ENCODE measurements around the gene BCL2L13. TPM values are rescaled to one million over a fixed set of nuclear protein-coding genes. Genes with fewer than 3 reads are reported as not detected.
"Not testable (repeated sequence)": the region's sequence is repeated elsewhere in the genome, so short reads cannot be mapped to it uniquely, and the experiment has no call there.

Gene BCL2L13
- total RNA-seq, 2 donors from 2014 or later: 37.5 to 44.2 TPM

DNA sequence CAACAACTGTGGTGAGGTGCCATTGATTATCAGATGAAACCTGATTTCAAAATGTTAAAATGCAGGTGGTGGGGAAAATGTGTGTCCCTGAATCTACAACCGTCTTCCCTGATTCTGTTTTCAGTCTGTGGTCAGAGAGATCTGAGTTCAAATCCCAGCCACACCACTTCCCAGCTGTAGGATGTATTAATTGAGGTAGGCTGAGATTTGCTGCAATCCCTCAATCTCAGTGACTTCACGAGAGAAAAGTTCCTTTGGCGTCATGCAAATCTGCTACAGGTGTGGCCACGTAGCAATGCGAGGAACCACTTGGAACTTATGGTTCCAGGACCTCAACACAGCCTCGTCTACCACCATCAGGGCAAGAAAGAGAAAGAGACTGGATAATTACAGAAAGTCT lies 56.2 kb downstream of the BCL2L13 start:
- no peaks in the 10 kb centered on the region for H3K4me1 ChIP-seq (ENCODE audit: control insufficient read depth, insufficient read depth, low read length)
- Mint-ChIP-seq H3K4me1 (peaks cover 3% of the 10 kb centered on the region), H3K4me3 (no peak overlapping the region), H3K9me3 (no peaks in the 10 kb centered on the region), H3K36me3 (ENCODE audit: low read depth) (peaks cover 30% of the 10 kb centered on the region), H3K27ac (no peak overlapping the region), H3K27me3 (ENCODE audit: insufficient read depth) (no peaks in the 10 kb centered on the region)
- no peak overlapping the region for H3K9ac ChIP-seq (ENCODE audit: extremely low read depth, low read length, poor library complexity, severe bottlenecking)
- TF ChIP-seq, protein P1, sequence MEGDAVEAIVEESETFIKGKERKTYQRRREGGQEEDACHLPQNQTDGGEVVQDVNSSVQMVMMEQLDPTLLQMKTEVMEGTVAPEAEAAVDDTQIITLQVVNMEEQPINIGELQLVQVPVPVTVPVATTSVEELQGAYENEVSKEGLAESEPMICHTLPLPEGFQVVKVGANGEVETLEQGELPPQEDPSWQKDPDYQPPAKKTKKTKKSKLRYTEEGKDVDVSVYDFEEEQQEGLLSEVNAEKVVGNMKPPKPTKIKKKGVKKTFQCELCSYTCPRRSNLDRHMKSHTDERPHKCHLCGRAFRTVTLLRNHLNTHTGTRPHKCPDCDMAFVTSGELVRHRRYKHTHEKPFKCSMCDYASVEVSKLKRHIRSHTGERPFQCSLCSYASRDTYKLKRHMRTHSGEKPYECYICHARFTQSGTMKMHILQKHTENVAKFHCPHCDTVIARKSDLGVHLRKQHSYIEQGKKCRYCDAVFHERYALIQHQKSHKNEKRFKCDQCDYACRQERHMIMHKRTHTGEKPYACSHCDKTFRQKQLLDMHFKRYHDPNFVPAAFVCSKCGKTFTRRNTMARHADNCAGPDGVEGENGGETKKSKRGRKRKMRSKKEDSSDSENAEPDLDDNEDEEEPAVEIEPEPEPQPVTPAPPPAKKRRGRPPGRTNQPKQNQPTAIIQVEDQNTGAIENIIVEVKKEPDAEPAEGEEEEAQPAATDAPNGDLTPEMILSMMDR (conservative IDR thresholded peaks at IDR 0.05): no peak
- peaks cover 23% of the 10 kb centered on the region for H3K36me3 ChIP-seq (ENCODE audit: control insufficient read depth, insufficient read depth, low read length)
- H3K27me3 ChIP-seq (ENCODE audit: control insufficient read depth, insufficient read depth, low read length, poor library complexity, severe bottlenecking): no peaks in the 10 kb centered on the region
- H3K9me3 ChIP-seq (ENCODE audit: control insufficient read depth, low read length): no peaks in the 10 kb centered on the region
- WGBS, 2 experiments (ENCODE audit: insufficient coverage in 1 of 2, insufficient read length in 1 of 2): 97 to 100% methylated on average over 5 to 6 of the region's 6 CpGs
- no peak for DNase-seq
- H3K4me3 ChIP-seq (ENCODE audit: low read length): no peak overlapping the region
- no peak overlapping the region for H3K27ac ChIP-seq (ENCODE audit: low read depth, low read length)

DNA sequence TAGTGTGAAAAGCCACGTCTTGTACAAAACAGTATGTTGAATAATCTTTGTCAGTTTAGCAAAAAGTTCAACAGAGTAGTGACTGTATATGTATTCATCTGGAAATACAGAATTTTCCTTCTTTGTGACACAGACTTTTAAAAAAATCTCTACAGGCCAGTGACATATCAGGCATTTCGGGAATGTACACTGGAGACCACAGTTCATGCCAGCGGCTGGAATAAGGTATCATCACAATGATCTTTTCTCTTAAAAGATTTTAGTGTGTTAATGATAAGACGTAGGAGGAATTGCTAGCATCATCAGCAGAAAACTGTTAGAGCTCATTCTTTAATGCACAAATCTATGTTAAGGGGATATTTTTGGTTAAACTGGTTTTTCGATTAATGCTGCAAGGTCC lies 57.4 kb downstream of the BCL2L13 start:
- Histone ChIP-seq H3K36me3 (ENCODE audit: control insufficient read depth, insufficient read depth, low read length) (peaks cover 18% of the 10 kb centered on the region), H3K4me1 (ENCODE audit: control insufficient read depth, insufficient read depth, low read length) (no peaks in the 10 kb centered on the region), H3K9me3 (ENCODE audit: control insufficient read depth, low read length) (no peaks in the 10 kb centered on the region), H3K27me3 (ENCODE audit: control insufficient read depth, insufficient read depth, low read length, poor library complexity, severe bottlenecking) (no peaks in the 10 kb centered on the region), H3K4me3 (ENCODE audit: low read length) (no peak overlapping the region), H3K27ac (ENCODE audit: low read depth, low read length) (no peak overlapping the region), H3K9ac (ENCODE audit: extremely low read depth, low read length, poor library complexity, severe bottlenecking) (no peak overlapping the region)
- Mint-ChIP-seq H3K36me3 (ENCODE audit: low read depth) (peaks cover 24% of the 10 kb centered on the region), H3K9me3 (no peaks in the 10 kb centered on the region), H3K27ac (no peak overlapping the region), H3K4me1 (peaks cover 8% of the 10 kb centered on the region), H3K27me3 (ENCODE audit: insufficient read depth) (no peaks in the 10 kb centered on the region), H3K4me3 (no peak overlapping the region)
- no peak for DNase-seq
- TF ChIP-seq, protein P1 (conservative IDR thresholded peaks at IDR 0.05): no peak
- WGBS, 2 experiments (ENCODE audit: insufficient coverage in 1 of 2, insufficient read length in 1 of 2): 90 to 94% methylated on average over 5 of the region's 5 CpGs

DNA sequence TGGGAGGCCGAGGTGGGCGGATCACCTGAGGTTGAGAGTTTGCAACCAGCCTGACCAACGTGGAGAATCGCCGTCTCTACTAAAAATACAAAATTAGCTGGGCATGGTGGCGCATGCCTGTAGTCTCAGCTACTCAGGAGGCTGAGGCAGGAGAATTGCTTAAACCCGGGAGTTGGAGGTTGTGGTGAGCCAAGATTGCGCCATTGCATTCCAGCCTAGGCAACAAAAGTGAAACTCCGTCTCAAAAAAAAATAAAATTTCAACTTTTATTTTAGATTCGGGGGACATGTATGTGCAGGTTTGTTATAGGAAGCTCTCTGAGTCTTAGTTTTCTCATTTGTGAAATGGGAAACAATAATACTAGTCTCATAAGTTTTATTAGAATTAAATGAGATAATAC lies 58.6 kb downstream of the BCL2L13 start:
- H3K27ac ChIP-seq (ENCODE audit: low read depth, low read length); H3K4me3 Mint-ChIP-seq; H3K27ac Mint-ChIP-seq; H3K9ac ChIP-seq (ENCODE audit: extremely low read depth, low read length, poor library complexity, severe bottlenecking); H3K27me3 Mint-ChIP-seq (ENCODE audit: insufficient read depth); H3K4me3 ChIP-seq (ENCODE audit: low read length); H3K9me3 ChIP-seq (ENCODE audit: control insufficient read depth, low read length); H3K4me1 Mint-ChIP-seq; H3K27me3 ChIP-seq (ENCODE audit: control insufficient read depth, insufficient read depth, low read length, poor library complexity, severe bottlenecking); H3K9me3 Mint-ChIP-seq; DNase-seq; H3K4me1 ChIP-seq (ENCODE audit: control insufficient read depth, insufficient read depth, low read length): not testable (repeated sequence)
- H3K36me3 Mint-ChIP-seq (ENCODE audit: low read depth): peaks cover 21% of the 10 kb centered on the region
- WGBS, 2 experiments (ENCODE audit: insufficient coverage in 1 of 2, insufficient read length in 1 of 2): 89 to 95% methylated on average over 5 to 9 of the region's 10 CpGs
- H3K36me3 ChIP-seq (ENCODE audit: control insufficient read depth, insufficient read depth, low read length): peaks cover 19% of the 10 kb centered on the region

DNA sequence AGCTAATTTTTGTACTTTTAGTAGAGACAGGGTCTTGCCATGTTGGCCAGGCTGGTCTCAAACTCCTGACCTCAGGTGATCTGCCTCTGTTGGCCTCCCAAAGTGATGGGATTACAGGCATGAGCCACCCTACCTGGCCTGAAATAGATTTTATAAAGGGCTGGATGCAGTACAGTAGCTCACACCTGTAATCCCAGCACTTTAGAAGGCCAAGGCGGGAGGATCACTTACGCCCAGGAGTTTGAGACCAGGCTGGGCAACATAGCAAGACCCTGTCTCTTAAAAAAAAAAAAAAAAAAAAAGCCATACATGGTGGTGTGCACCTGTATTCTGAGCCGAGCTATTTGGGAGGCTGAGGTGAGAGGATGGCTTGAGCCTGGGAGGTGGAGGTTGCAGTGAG lies 59.7 kb downstream of the BCL2L13 start:
- H3K9me3 ChIP-seq (ENCODE audit: control insufficient read depth, low read length); H3K27ac Mint-ChIP-seq; H3K27ac ChIP-seq (ENCODE audit: low read depth, low read length); H3K27me3 ChIP-seq (ENCODE audit: control insufficient read depth, insufficient read depth, low read length, poor library complexity, severe bottlenecking); H3K4me3 Mint-ChIP-seq; DNase-seq; H3K4me1 ChIP-seq (ENCODE audit: control insufficient read depth, insufficient read depth, low read length); H3K4me3 ChIP-seq (ENCODE audit: low read length); H3K9me3 Mint-ChIP-seq; H3K9ac ChIP-seq (ENCODE audit: extremely low read depth, low read length, poor library complexity, severe bottlenecking); H3K27me3 Mint-ChIP-seq (ENCODE audit: insufficient read depth); H3K4me1 Mint-ChIP-seq: not testable (repeated sequence)
- H3K36me3 Mint-ChIP-seq (ENCODE audit: low read depth): peaks cover 21% of the 10 kb centered on the region
- H3K36me3 ChIP-seq (ENCODE audit: control insufficient read depth, insufficient read depth, low read length): peaks cover 30% of the 10 kb centered on the region
- 80 to 98% methylated on average over 1 to 3 of the region's 3 CpGs for WGBS, 2 experiments (ENCODE audit: insufficient coverage in 1 of 2, insufficient read length in 1 of 2)

Measured in endodermal cell (in vitro differentiated cells).